BE2C (cell line): Measurements from ENCODE around the gene ATP8B3.

Source experiments
- DNase-seq: peaks from one replicate; pipeline ENCODE4 v3.0.0-alpha.2; 2020
- H3K27me3 ChIP-seq: fragments of 250-450 bp; sonication (Bioruptor Pico); 2 replicates; pipeline ENCODE4 v1.5.1; 2020; ENCODE audit warnings: mild to moderate bottlenecking
- H3K36me3 ChIP-seq: fragments of 250-450 bp; sonication (Bioruptor Pico); 2 replicates; pipeline ENCODE4 v1.5.1; 2020; ENCODE audit warnings: mild to moderate bottlenecking
- H3K4me1 ChIP-seq: fragments of 250-450 bp; sonication (Bioruptor Pico); 2 replicates; pipeline ENCODE4 v1.5.1; 2020
- H3K4me3 ChIP-seq: 2 replicates; pipeline ENCODE4 v1.5.1; 2011; ENCODE audit warnings: low read depth, low read length
- H3K9me3 ChIP-seq: fragments of 250-450 bp; sonication (Bioruptor Pico); 2 replicates; pipeline ENCODE4 v1.5.1; 2020
- CTCF ChIP-seq: IDR thresholded peaks from 2 replicates; pipeline ENCODE4 v1.5.1; 2012; ENCODE audit warnings: mild to moderate bottlenecking, low read depth, low read length

The ATP8B3 gene

GRCh38 chr19:1748115-1748872 lies 63.8 kb downstream of the ATP8B3 start:
- Histone ChIP-seq H3K4me3 (no peak overlapping the region), H3K36me3 (no peaks in the 10 kb centered on the region), H3K4me1 (no peaks in the 10 kb centered on the region), H3K9me3 (no peaks in the 10 kb centered on the region), H3K27me3 (peaks cover 83% of the 10 kb centered on the region)
- no peak for DNase-seq
- no peak for TF ChIP-seq CTCF

- no peaks in the 10 kb centered on the region for H3K36me3 ChIP-seq
- DNase-seq, result no peak
- H3K9me3 ChIP-seq, result no peaks in the 10 kb centered on the region
- H3K4me1 ChIP-seq, result no peaks in the 10 kb centered on the region
- no peak for TF ChIP-seq CTCF
- no peak overlapping the region for H3K4me3 ChIP-seq
- H3K27me3 ChIP-seq, result peaks cover 83% of the 10 kb centered on the region
Measured at GRCh38 chr19:1747285-1748114, 64.6 kb downstream of the ATP8B3 start.

GRCh38 chr19:1746401-1747284 lies 65.4 kb downstream of the ATP8B3 start:
- H3K9me3 ChIP-seq, result no peaks in the 10 kb centered on the region
- no peak for TF ChIP-seq CTCF
- H3K4me3 ChIP-seq, result no peak overlapping the region
- H3K27me3 ChIP-seq, result peaks cover 83% of the 10 kb centered on the region
- no peaks in the 10 kb centered on the region for H3K36me3 ChIP-seq
- no peak for DNase-seq
- H3K4me1 ChIP-seq, result no peaks in the 10 kb centered on the region

- TF ChIP-seq CTCF, result no peak
- peaks cover 81% of the 10 kb centered on the region for H3K27me3 ChIP-seq
- H3K4me3 ChIP-seq, result no peak overlapping the region
- no peaks in the 10 kb centered on the region for H3K36me3 ChIP-seq
- H3K4me1 ChIP-seq, result no peaks in the 10 kb centered on the region
- H3K9me3 ChIP-seq, result no peaks in the 10 kb centered on the region
- no peak for DNase-seq
Measured at GRCh38 chr19:1745589-1746031, 66.5 kb downstream of the ATP8B3 start.

GRCh38 chr19:1744822-1745563 lies 67.1 kb downstream of the ATP8B3 start:
- Histone ChIP-seq H3K4me1 (no peaks in the 10 kb centered on the region), H3K9me3 (no peaks in the 10 kb centered on the region), H3K4me3 (no peak overlapping the region), H3K36me3 (no peaks in the 10 kb centered on the region), H3K27me3 (peaks cover 81% of the 10 kb centered on the region)
- no peak for TF ChIP-seq CTCF
- no peak for DNase-seq
